Astrocyte (in vitro differentiated cells and primary cell): ENCODE data around the gene GLUL. TPM values are rescaled to one million over a fixed set of nuclear protein-coding genes. Genes with fewer than 3 reads are reported as not detected.

Experiments used
- DNase-seq: peaks from one replicate; pipeline ENCODE4 v3.0.0-alpha.2; 2010; ENCODE audit warnings: low read depth
- FAIRE-seq: peaks from 2 replicates; lab custom pipeline; 2011; peaks lifted over from hg19 to GRCh38; lab: Jason Lieb, UNC
- H2AFZ ChIP-seq: 2 replicates; pipeline ENCODE4 v1.6.0; 2012; ENCODE audit warnings: low read depth, low read length, inconsistent platforms
- H3K27ac ChIP-seq: 2 replicates; pipeline ENCODE4 v1.5.1; 2011; ENCODE audit warnings: low read depth, low read length, inconsistent platforms
- H3K27me3 ChIP-seq: 2 replicates; pipeline ENCODE4 v1.6.0; 2011; ENCODE audit warnings: low read length, inconsistent platforms; ENCODE audit not compliant: insufficient read depth
- H3K36me3 ChIP-seq: 2 replicates; pipeline ENCODE4 v1.5.1; 2011; ENCODE audit warnings: low read length, inconsistent platforms; ENCODE audit not compliant: insufficient read depth
- H3K4me1 ChIP-seq: 2 replicates; pipeline ENCODE4 v1.5.1; 2011; ENCODE audit warnings: low read length, inconsistent platforms; ENCODE audit not compliant: insufficient read depth
- H3K4me2 ChIP-seq: 2 replicates; pipeline ENCODE4 v1.6.0; 2012; ENCODE audit warnings: low read length, inconsistent platforms
- H3K4me3 ChIP-seq: 2 replicates; pipeline ENCODE4 v1.5.1; 2011; ENCODE audit warnings: low read depth, mild to moderate bottlenecking, low read length, inconsistent platforms; ENCODE audit not compliant: insufficient read depth
- H3K79me2 ChIP-seq: 2 replicates; pipeline ENCODE4 v1.6.0; 2012; ENCODE audit warnings: mild to moderate bottlenecking, low read length, inconsistent platforms; ENCODE audit not compliant: insufficient read depth
- H3K9ac ChIP-seq: 2 replicates; pipeline ENCODE4 v1.6.0; 2012; ENCODE audit warnings: mild to moderate bottlenecking, low read length, inconsistent platforms
- H3K9me3 ChIP-seq: 2 replicates; pipeline ENCODE4 v1.5.1; 2012; ENCODE audit warnings: low read depth, mild to moderate bottlenecking, low read length, inconsistent platforms; ENCODE audit not compliant: insufficient read depth
- H4K20me1 ChIP-seq: 2 replicates; pipeline ENCODE4 v1.6.0; 2012; ENCODE audit warnings: low read length, inconsistent platforms; ENCODE audit not compliant: insufficient read depth
- H3K27ac Mint-ChIP-seq: one replicate; pipeline ENCODE4 v1.8.0; 2021; ENCODE audit warnings: mild to moderate bottlenecking, mixed read lengths; ENCODE audit not compliant: unreplicated experiment
- H3K27me3 Mint-ChIP-seq: one replicate; pipeline ENCODE4 v1.8.0; 2021; ENCODE audit warnings: low read depth, mixed read lengths; ENCODE audit not compliant: unreplicated experiment
- H3K36me3 Mint-ChIP-seq: one replicate; pipeline ENCODE4 v1.8.0; 2021; ENCODE audit warnings: low read depth, mixed read lengths; ENCODE audit not compliant: unreplicated experiment
- H3K4me1 Mint-ChIP-seq: one replicate; pipeline ENCODE4 v1.8.0; 2021; ENCODE audit warnings: low read depth, mixed read lengths; ENCODE audit not compliant: unreplicated experiment
- H3K4me3 Mint-ChIP-seq: one replicate; pipeline ENCODE4 v1.8.0; 2021; ENCODE audit warnings: mild to moderate bottlenecking, moderate library complexity, mixed read lengths; ENCODE audit not compliant: unreplicated experiment
- H3K9me3 Mint-ChIP-seq: one replicate; pipeline ENCODE4 v1.8.0; 2021; ENCODE audit warnings: mild to moderate bottlenecking, mixed read lengths; ENCODE audit not compliant: unreplicated experiment
- EZH2 ChIP-seq: IDR thresholded peaks from 2 replicates; pipeline ENCODE4 v1.6.1; 2012; ENCODE audit warnings: mild to moderate bottlenecking, low read length, inconsistent platforms; ENCODE audit not compliant: insufficient read depth
- total RNA-seq: library from RNA; stranded (reverse); gene quantifications from 2 replicates; pipeline ENCODE4 v1.2.1, GENCODE V29; 2021
- TF ChIP-seq, protein P1 (sequence below): IDR thresholded peaks from 2 replicates; pipeline ENCODE4 v1.5.1; 2011; ENCODE audit warnings: low read depth, mild to moderate bottlenecking, inconsistent platforms, low read length, moderate library complexity; ENCODE audit not compliant: insufficient read depth

Gene GLUL
- total RNA-seq, 1 donor from 2014 or later: 158 TPM

DNA sequence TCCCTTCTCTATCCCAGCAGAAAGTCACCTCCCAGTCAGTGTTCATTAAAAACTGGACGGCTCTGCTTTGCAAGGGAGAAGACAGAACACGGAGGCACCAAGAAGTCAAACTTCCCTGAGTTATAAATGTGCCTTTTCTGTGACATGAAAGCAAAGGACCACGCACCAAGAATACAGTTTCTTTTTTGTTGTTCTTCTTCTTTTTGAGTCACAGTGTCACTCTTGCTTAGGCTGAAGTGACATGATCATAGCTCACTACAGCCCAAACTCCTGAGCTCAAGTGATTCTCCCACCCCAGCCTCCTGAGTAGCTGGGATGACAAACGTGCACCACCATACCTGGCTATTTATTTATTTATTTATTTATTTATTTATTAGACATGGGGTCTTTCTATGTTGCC is 22.7 kb downstream of the GLUL start:
- peaks cover 2% of the 10 kb centered on the region for H3K9me3 Mint-ChIP-seq
- Histone ChIP-seq H3K79me2 (no peaks in the 10 kb centered on the region), H3K9ac (no peak overlapping the region), H3K4me3 (no peak overlapping the region), H2AFZ (no peak overlapping the region), H3K36me3 (no peaks in the 10 kb centered on the region), H4K20me1 (no peaks in the 10 kb centered on the region), H3K4me1 (no peaks in the 10 kb centered on the region), H3K9me3 (no peaks in the 10 kb centered on the region), H3K27me3 (peaks cover 2% of the 10 kb centered on the region), H3K27ac (no peak overlapping the region), H3K4me2 (no peak overlapping the region)
- H3K4me1 Mint-ChIP-seq: no peaks in the 10 kb centered on the region
- H3K27ac Mint-ChIP-seq: no peak overlapping the region
- TF ChIP-seq, protein P1, sequence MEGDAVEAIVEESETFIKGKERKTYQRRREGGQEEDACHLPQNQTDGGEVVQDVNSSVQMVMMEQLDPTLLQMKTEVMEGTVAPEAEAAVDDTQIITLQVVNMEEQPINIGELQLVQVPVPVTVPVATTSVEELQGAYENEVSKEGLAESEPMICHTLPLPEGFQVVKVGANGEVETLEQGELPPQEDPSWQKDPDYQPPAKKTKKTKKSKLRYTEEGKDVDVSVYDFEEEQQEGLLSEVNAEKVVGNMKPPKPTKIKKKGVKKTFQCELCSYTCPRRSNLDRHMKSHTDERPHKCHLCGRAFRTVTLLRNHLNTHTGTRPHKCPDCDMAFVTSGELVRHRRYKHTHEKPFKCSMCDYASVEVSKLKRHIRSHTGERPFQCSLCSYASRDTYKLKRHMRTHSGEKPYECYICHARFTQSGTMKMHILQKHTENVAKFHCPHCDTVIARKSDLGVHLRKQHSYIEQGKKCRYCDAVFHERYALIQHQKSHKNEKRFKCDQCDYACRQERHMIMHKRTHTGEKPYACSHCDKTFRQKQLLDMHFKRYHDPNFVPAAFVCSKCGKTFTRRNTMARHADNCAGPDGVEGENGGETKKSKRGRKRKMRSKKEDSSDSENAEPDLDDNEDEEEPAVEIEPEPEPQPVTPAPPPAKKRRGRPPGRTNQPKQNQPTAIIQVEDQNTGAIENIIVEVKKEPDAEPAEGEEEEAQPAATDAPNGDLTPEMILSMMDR: no peak
- TF ChIP-seq EZH2: no peak
- H3K36me3 Mint-ChIP-seq: no peaks in the 10 kb centered on the region
- H3K4me3 Mint-ChIP-seq: no peak overlapping the region
- FAIRE-seq: no peak
- DNase-seq: no peak
- H3K27me3 Mint-ChIP-seq: peaks cover 8% of the 10 kb centered on the region

DNA sequence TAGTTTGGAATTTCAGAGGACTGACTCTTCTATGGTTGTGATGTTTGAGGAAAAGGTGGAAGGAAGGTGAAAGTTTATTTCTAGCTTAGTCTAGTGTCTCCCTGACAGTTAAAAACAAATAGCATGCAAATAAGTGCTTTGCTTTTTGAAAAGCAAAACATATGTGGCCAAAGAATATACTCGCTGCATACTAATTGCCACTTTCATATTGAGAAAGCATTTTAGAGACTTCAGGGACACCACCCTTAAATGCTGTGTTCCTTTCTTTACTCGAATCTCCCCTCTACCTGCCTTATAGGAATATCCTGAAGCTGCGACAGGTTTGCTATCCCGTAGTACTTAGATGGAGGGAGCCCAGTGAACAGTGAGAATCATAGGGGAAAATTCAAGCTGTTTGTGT is 23.2 kb downstream of the GLUL start:
- Histone ChIP-seq H3K27me3 (peaks cover 2% of the 10 kb centered on the region), H4K20me1 (no peaks in the 10 kb centered on the region), H3K4me2 (no peak overlapping the region), H3K9me3 (no peaks in the 10 kb centered on the region), H2AFZ (no peak overlapping the region), H3K9ac (no peak overlapping the region), H3K27ac (no peak overlapping the region), H3K36me3 (no peaks in the 10 kb centered on the region), H3K4me1 (no peaks in the 10 kb centered on the region), H3K79me2 (no peaks in the 10 kb centered on the region), H3K4me3 (no peak overlapping the region)
- no peak overlapping the region for H3K4me3 Mint-ChIP-seq
- H3K27me3 Mint-ChIP-seq: peaks cover 8% of the 10 kb centered on the region
- H3K36me3 Mint-ChIP-seq: no peaks in the 10 kb centered on the region
- H3K4me1 Mint-ChIP-seq: no peaks in the 10 kb centered on the region
- H3K9me3 Mint-ChIP-seq: peaks cover 2% of the 10 kb centered on the region
- no peak for TF ChIP-seq EZH2
- TF ChIP-seq, protein P1: no peak
- no peak overlapping the region for H3K27ac Mint-ChIP-seq
- no peak for FAIRE-seq
- DNase-seq: no peak

DNA sequence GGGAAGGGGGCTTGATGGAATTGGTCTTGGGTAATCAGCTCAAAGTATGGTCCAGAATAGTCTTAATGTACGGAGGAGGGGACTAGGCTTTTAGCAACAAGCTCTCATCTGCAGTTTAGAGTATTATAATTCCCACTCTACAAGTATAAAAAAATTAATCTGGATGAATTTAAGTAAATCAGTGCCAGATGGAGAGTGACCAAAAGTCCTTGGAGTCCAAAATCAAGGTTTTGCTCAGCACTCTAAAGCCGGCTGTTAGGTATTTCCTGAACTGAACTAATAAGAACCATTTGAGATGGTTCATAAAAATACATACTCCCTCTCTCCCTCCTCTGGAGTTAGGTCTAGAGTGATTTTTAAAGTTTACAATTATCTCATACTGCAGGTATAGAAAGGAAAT is 23.7 kb downstream of the GLUL start:
- no peak overlapping the region for H3K9ac ChIP-seq
- Mint-ChIP-seq H3K36me3 (no peaks in the 10 kb centered on the region), H3K4me1 (no peaks in the 10 kb centered on the region), H3K9me3 (peaks cover 2% of the 10 kb centered on the region), H3K4me3 (no peak overlapping the region), H3K27ac (no peak overlapping the region), H3K27me3 (peaks cover 7% of the 10 kb centered on the region)
- H3K4me2 ChIP-seq: no peak overlapping the region
- H3K4me1 ChIP-seq: no peaks in the 10 kb centered on the region
- H3K9me3 ChIP-seq: no peaks in the 10 kb centered on the region
- DNase-seq: no peak
- no peak for FAIRE-seq
- H4K20me1 ChIP-seq: no peaks in the 10 kb centered on the region
- no peak overlapping the region for H3K27ac ChIP-seq
- no peak overlapping the region for H2AFZ ChIP-seq
- H3K36me3 ChIP-seq: no peaks in the 10 kb centered on the region
- no peak overlapping the region for H3K4me3 ChIP-seq
- no peaks in the 10 kb centered on the region for H3K79me2 ChIP-seq
- H3K27me3 ChIP-seq: peaks cover 2% of the 10 kb centered on the region
- TF ChIP-seq, protein P1: no peak
- no peak for TF ChIP-seq EZH2
